ENCODE data around the gene CKMT2. TPM values are rescaled to one million over a fixed set of nuclear protein-coding genes. Genes with fewer than 3 reads are reported as not detected.

The CKMT2 gene
- total and polyA plus RNA-seq, 2 experiments from 2014 or later, result 2.9 to 8.2 TPM

DNA sequence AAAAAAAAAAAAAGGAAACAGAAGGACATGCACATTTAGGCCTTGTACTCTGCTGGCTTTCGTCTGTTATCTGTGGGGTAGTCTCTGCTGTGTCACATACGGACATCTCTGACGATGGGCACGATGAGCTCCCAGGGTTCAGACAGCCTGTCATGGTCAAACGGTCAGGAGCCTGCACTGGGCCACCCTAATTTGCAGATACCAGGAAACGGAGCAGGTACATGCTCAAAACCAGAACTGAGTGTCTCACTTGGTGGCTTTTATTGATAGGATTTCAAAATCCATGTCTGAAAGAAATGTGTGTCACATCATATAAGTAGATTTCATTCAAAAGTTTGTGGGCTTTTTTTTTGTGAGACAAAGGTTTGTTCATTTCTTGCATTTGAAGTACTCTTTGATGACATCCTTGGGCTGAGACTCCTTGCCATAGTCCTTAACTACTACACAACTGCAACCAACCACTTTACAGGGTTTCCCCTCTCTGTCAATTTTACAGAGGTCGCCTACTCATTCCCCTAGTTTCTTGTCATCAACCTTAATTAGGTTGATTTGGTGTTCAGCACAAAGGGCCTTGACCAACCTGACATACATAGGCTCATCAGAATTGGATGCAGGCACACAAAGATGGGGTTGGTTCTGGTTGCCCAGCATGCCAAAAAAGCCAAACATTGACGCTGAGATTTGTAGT is 9.0 kb downstream of the CKMT2 start:
- H3K27ac Mint-ChIP-seq, result no peak overlapping the region; the same call in 1 of the 2 replicates
- no peaks in the 10 kb centered on the region for H3K9me3 Mint-ChIP-seq
- TF ChIP-seq POLR2AphosphoS5 (IDR thresholded peaks at IDR 0.05; ENCODE audit: low read depth), result no peak
- TF ChIP-seq EZH2phosphoT487 (IDR thresholded peaks at IDR 0.05; ENCODE audit: unreplicated experiment), result no peak
- Histone ChIP-seq H3K79me2 (replicated peaks; ENCODE audit: insufficient read depth) (no peaks in the 10 kb centered on the region), H3K27me3 (ENCODE audit: insufficient read depth) (no peaks in the 10 kb centered on the region), H4K20me1 (replicated peaks; ENCODE audit: insufficient read depth) (peaks cover 12% of the 10 kb centered on the region), H3K4me1 (ENCODE audit: insufficient read depth) (peaks cover 8% of the 10 kb centered on the region; the same call in 1 of the 2 replicates), H3F3A (replicated peaks; ENCODE audit: low read depth) (no peaks in the 10 kb centered on the region), H3K36me3 (ENCODE audit: insufficient read depth) (no peaks in the 10 kb centered on the region), H3K4me2 (no peak overlapping the region), H3K27ac (ENCODE audit: low read depth) (no peak overlapping the region), H2AFZ (no peak overlapping the region), H3K9me2 (ENCODE audit: insufficient read depth) (no peaks in the 10 kb centered on the region; the same call in 1 of the 2 replicates), H3K4me3 (no peak overlapping the region)
- DNase-seq (ENCODE audit: low spot score), result no peak
- H3K27me3 Mint-ChIP-seq (ENCODE audit: insufficient read depth, low read depth, poor library complexity), result peaks cover 6% of the 10 kb centered on the region
- H3K4me3 Mint-ChIP-seq, result no peak overlapping the region
- ATAC-seq, result no peak
- peaks cover 6% of the 10 kb centered on the region; the same call in 2 of the 3 replicates for H3K36me3 Mint-ChIP-seq (ENCODE audit: low read depth)
- peaks cover 27% of the 10 kb centered on the region for H3K4me1 Mint-ChIP-seq

DNA sequence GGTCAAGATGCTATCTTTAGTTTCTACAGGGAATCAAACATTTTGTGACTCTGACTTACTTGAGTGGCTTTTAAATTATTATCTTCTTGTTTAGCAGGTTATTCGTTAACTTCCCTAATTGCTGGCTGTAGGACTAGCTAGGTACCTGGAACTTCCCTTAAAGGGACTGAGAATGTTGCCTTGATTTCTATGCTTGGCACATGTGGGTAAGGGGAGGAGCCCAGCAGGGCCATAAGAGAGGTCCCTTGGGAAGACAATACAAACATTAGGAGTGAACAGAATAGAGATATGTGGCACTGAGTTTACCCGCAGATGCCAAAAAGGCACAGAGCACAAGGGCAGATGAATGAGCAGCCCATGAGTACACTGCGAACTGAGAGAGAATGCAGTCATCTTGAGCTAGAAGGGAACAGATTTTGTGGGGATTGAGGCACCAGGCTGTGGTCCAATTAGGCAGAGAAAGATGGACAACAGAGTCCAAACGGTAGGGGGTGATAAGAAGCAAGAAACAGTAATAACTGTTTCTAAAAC is 9.8 kb downstream of the CKMT2 start:
- H3K27me3 ChIP-seq (ENCODE audit: insufficient read depth), result no peaks in the 10 kb centered on the region
- H3K79me2 ChIP-seq (replicated peaks; ENCODE audit: insufficient read depth), result no peaks in the 10 kb centered on the region
- Mint-ChIP-seq H3K9me3 (no peaks in the 10 kb centered on the region), H3K36me3 (ENCODE audit: low read depth) (peaks cover 6% of the 10 kb centered on the region; the same call in 2 of the 3 replicates), H3K4me1 (peaks cover 31% of the 10 kb centered on the region), H3K27ac (no peak overlapping the region), H3K4me3 (no peak overlapping the region), H3K27me3 (ENCODE audit: insufficient read depth, low read depth, poor library complexity) (peaks cover 6% of the 10 kb centered on the region)
- ATAC-seq (no peak), DNase-seq (ENCODE audit: low spot score) (no peak)
- H3K4me1 ChIP-seq (ENCODE audit: insufficient read depth), result peaks cover 11% of the 10 kb centered on the region; the same call in 1 of the 2 replicates
- no peak overlapping the region for H3K4me2 ChIP-seq
- no peak overlapping the region for H3K4me3 ChIP-seq
- peaks cover 12% of the 10 kb centered on the region for H4K20me1 ChIP-seq (replicated peaks; ENCODE audit: insufficient read depth)
- H3K27ac ChIP-seq (ENCODE audit: low read depth), result no peak overlapping the region
- H3F3A ChIP-seq (replicated peaks; ENCODE audit: low read depth), result no peaks in the 10 kb centered on the region
- H3K9me2 ChIP-seq (ENCODE audit: insufficient read depth), result no peaks in the 10 kb centered on the region; the same call in 1 of the 2 replicates
- no peak overlapping the region for H2AFZ ChIP-seq
- H3K36me3 ChIP-seq (ENCODE audit: insufficient read depth), result no peaks in the 10 kb centered on the region
- TF ChIP-seq ZNF331 (CRISPR knock-in tag; IDR thresholded peaks at IDR 0.05; ENCODE audit: low read depth), result no peak
- TF ChIP-seq, protein P1, sequence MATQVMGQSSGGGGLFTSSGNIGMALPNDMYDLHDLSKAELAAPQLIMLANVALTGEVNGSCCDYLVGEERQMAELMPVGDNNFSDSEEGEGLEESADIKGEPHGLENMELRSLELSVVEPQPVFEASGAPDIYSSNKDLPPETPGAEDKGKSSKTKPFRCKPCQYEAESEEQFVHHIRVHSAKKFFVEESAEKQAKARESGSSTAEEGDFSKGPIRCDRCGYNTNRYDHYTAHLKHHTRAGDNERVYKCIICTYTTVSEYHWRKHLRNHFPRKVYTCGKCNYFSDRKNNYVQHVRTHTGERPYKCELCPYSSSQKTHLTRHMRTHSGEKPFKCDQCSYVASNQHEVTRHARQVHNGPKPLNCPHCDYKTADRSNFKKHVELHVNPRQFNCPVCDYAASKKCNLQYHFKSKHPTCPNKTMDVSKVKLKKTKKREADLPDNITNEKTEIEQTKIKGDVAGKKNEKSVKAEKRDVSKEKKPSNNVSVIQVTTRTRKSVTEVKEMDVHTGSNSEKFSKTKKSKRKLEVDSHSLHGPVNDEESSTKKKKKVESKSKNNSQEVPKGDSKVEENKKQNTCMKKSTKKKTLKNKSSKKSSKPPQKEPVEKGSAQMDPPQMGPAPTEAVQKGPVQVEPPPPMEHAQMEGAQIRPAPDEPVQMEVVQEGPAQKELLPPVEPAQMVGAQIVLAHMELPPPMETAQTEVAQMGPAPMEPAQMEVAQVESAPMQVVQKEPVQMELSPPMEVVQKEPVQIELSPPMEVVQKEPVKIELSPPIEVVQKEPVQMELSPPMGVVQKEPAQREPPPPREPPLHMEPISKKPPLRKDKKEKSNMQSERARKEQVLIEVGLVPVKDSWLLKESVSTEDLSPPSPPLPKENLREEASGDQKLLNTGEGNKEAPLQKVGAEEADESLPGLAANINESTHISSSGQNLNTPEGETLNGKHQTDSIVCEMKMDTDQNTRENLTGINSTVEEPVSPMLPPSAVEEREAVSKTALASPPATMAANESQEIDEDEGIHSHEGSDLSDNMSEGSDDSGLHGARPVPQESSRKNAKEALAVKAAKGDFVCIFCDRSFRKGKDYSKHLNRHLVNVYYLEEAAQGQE (IDR thresholded peaks at IDR 0.05; ENCODE audit: unreplicated experiment), result no peak
- no peak for TF ChIP-seq POLR2AphosphoS5 (IDR thresholded peaks at IDR 0.05; ENCODE audit: low read depth)
- TF ChIP-seq, protein P2, sequence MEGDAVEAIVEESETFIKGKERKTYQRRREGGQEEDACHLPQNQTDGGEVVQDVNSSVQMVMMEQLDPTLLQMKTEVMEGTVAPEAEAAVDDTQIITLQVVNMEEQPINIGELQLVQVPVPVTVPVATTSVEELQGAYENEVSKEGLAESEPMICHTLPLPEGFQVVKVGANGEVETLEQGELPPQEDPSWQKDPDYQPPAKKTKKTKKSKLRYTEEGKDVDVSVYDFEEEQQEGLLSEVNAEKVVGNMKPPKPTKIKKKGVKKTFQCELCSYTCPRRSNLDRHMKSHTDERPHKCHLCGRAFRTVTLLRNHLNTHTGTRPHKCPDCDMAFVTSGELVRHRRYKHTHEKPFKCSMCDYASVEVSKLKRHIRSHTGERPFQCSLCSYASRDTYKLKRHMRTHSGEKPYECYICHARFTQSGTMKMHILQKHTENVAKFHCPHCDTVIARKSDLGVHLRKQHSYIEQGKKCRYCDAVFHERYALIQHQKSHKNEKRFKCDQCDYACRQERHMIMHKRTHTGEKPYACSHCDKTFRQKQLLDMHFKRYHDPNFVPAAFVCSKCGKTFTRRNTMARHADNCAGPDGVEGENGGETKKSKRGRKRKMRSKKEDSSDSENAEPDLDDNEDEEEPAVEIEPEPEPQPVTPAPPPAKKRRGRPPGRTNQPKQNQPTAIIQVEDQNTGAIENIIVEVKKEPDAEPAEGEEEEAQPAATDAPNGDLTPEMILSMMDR (conservative IDR thresholded peaks at IDR 0.05; ENCODE audit: low read depth in 2 of 2), result no peak
- no peak for TF ChIP-seq JUNB (IDR thresholded peaks at IDR 0.05; ENCODE audit: unreplicated experiment)
- no peak for TF ChIP-seq NANOG (IDR thresholded peaks at IDR 0.05; ENCODE audit: borderline replicate concordance)
- no peak for TF ChIP-seq STAT1 (IDR thresholded peaks at IDR 0.05; ENCODE audit: unreplicated experiment)
- TF ChIP-seq CREB1 (CRISPR knock-in tag; IDR thresholded peaks at IDR 0.05; ENCODE audit: low read depth), result no peak
- no peak for TF ChIP-seq EZH2 (IDR thresholded peaks at IDR 0.05; ENCODE audit: low read depth, unreplicated experiment)
- TF ChIP-seq ZNF114 (CRISPR knock-in tag; IDR thresholded peaks at IDR 0.05), result no peak
- no peak for TF ChIP-seq EZH2phosphoT487 (IDR thresholded peaks at IDR 0.05; ENCODE audit: unreplicated experiment)

All from GM23338 (cell line).